Keratinocyte (primary cell): ENCODE measurements around the gene NEURL4. TPM values are rescaled to one million over a fixed set of nuclear protein-coding genes. Genes with fewer than 3 reads are reported as not detected.

Source experiments
- DNase-seq: peaks from one replicate; pipeline ENCODE4 v3.0.0-alpha.2; 2011; ENCODE audit warnings: low read depth, missing footprints, low spot score
- FAIRE-seq: peaks from 2 replicates; lab custom pipeline; 2011; peaks lifted over from hg19 to GRCh38; lab: Jason Lieb, UNC
- H2AFZ ChIP-seq: 2 replicates; pipeline ENCODE4 v1.6.0; 2012; ENCODE audit warnings: low read length, control low read depth, inconsistent platforms; ENCODE audit not compliant: control insufficient read depth
- H3K27ac ChIP-seq: 2 replicates; pipeline ENCODE4 v1.5.1; 2011; ENCODE audit warnings: low read length; ENCODE audit not compliant: control insufficient read depth, insufficient read depth
- H3K27me3 ChIP-seq: 3 replicates; pipeline ENCODE4 v1.6.0; 2011; ENCODE audit warnings: low read length; ENCODE audit not compliant: control insufficient read depth, insufficient read depth; ENCODE audit errors: extremely low read depth
- H3K36me3 ChIP-seq, 2 experiments: 2 replicates in 1 of 2; 3 replicates in 1 of 2; pipeline ENCODE4 v1.5.1; 2011; ENCODE audit warnings: low read length in 2 of 2, mild to moderate bottlenecking in 1 of 2; ENCODE audit not compliant: control insufficient read depth in 2 of 2, insufficient read depth in 2 of 2; ENCODE audit errors: extremely low read depth in 1 of 2
- H3K4me1 ChIP-seq: 3 replicates; pipeline ENCODE4 v1.5.1; 2011; ENCODE audit warnings: low read length; ENCODE audit not compliant: control insufficient read depth, insufficient read depth; ENCODE audit errors: extremely low read depth
- H3K4me2 ChIP-seq: 3 replicates; pipeline ENCODE4 v1.6.0; 2011; ENCODE audit warnings: low read depth, low read length; ENCODE audit not compliant: control insufficient read depth, insufficient read depth; ENCODE audit errors: extremely low read depth
- H3K4me3 ChIP-seq, 3 experiments: fragments of 200-600 bp in 1 of 3; sonication (generic) in 1 of 3; 2 replicates in 2 of 3; 3 replicates in 1 of 3; pipeline ENCODE4 v1.5.1; 2011 to 2016; ENCODE audit warnings: low read length in 3 of 3, mild to moderate bottlenecking in 3 of 3, control low read depth in 2 of 3, inconsistent platforms in 1 of 3, low read depth in 1 of 3, mixed read lengths in 1 of 3, mixed run types in 1 of 3, moderate library complexity in 1 of 3; ENCODE audit not compliant: control insufficient read depth in 2 of 3, insufficient read depth in 2 of 3; ENCODE audit errors: extremely low read depth in 1 of 3
- H3K79me2 ChIP-seq: 2 replicates; pipeline ENCODE4 v1.6.0; 2012; ENCODE audit warnings: low read length; ENCODE audit not compliant: control insufficient read depth, insufficient read depth
- H3K9ac ChIP-seq: 3 replicates; pipeline ENCODE4 v1.6.0; 2011; ENCODE audit warnings: low read length; ENCODE audit not compliant: control insufficient read depth, insufficient read depth; ENCODE audit errors: extremely low read depth
- H3K9me1 ChIP-seq: 3 replicates; pipeline ENCODE4 v1.6.0; 2011; ENCODE audit warnings: low read length; ENCODE audit not compliant: control insufficient read depth, insufficient read depth; ENCODE audit errors: extremely low read depth
- H3K9me3 ChIP-seq: 2 replicates; pipeline ENCODE4 v1.5.1; 2012; ENCODE audit warnings: low read depth, low read length; ENCODE audit not compliant: control insufficient read depth
- H4K20me1 ChIP-seq: 3 replicates; pipeline ENCODE4 v1.6.0; 2011; ENCODE audit warnings: low read length; ENCODE audit not compliant: control insufficient read depth, insufficient read depth; ENCODE audit errors: extremely low read depth
- EZH2 ChIP-seq: IDR thresholded peaks from one replicate; pipeline ENCODE4 v1.6.1; 2012; ENCODE audit warnings: inconsistent platforms, mild to moderate bottlenecking, low read length, moderate library complexity
- dilution Hi-C: fragments of 300-500 bp; cut with MboI; formaldehyde crosslinking; loops from one replicate; pipeline ENCODE4 v1.7.0; 2020; ENCODE audit warnings: low sequenced_read_pairs; ENCODE audit not compliant: extremely low pct_ligation_motif_present
- polyA plus RNA-seq, 5 experiments: library from polyadenylated mRNA; depleted of rRNA in 3 of 5; stranded (reverse) in 3 of 5; stranded (forward) in 1 of 5; unstranded in 1 of 5; fragments of >200 nt; gene quantifications; 1 replicate in 1 of 5; 2 replicates in 3 of 5; 3 replicates in 1 of 5; pipeline versions ENCODE4 v1.2.1 to v1.2.3, GENCODE V29; 2011 to 2012; ENCODE audit warnings: missing spikeins in 2 of 5, low read depth in 1 of 5, low replicate concordance in 1 of 5
- TF ChIP-seq, protein P1 (sequence below), 3 experiments: IDR thresholded peaks in 1 of 3; conservative IDR thresholded peaks in 1 of 3; optimal IDR thresholded peaks in 1 of 3; 2 replicates in 2 of 3; 3 replicates in 1 of 3; pipeline versions ENCODE3 to v1.5.1; 2011; ENCODE audit warnings: low read length in 3 of 3, mild to moderate bottlenecking in 3 of 3, moderate library complexity in 2 of 3, control low read depth in 1 of 3, inconsistent platforms in 1 of 3; ENCODE audit not compliant: insufficient read depth in 2 of 3; ENCODE audit errors: extremely low read depth in 1 of 3

The NEURL4 gene
- polyA plus RNA-seq, 1 donor (not counting 4 experiments of a cell fraction or from before 2014, with no cell fraction given): 11.3 TPM

DNA sequence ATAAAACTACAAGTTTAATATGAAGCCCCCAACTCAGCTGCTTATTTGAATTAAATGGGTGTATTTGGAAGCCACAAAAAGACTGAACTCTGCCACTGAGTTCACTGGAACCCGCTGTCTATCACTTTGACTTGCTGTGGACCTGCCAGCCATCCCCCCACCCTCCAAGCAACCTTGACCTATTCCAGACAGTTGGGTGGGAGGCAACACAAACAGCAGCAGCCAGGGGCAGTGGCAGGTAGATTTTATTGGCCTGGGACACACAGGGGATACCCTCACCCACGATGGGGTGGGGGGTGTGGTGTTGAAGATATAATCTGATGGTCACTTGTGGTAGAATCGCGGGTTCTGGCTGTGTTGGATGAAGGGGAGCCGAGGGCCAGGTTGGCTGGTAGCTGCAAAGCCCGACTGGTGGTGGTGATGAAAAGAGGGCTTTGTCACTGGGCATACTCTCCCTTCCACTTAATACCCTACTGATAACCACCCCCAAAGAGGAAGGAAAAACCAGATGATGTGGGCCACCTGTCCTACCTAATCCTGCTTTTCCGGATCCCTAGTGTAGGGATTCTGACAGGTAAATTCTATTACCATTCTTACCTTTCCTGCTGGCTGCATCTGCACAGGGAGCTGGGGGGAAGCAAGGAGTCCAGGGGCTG, 16.6 kb downstream of the NEURL4 start:
- H3K27ac ChIP-seq: no peak overlapping the region
- peaks cover 50% of the 10 kb centered on the region for H4K20me1 ChIP-seq
- H3K4me2 ChIP-seq: peak overlapping the region; percentile 88
- H3K9ac ChIP-seq: no peak overlapping the region
- dilution Hi-C loops: no loop called here
- FAIRE-seq (no peak), DNase-seq (no peak)
- H3K79me2 ChIP-seq: peaks cover 61% of the 10 kb centered on the region
- TF ChIP-seq, protein P1, sequence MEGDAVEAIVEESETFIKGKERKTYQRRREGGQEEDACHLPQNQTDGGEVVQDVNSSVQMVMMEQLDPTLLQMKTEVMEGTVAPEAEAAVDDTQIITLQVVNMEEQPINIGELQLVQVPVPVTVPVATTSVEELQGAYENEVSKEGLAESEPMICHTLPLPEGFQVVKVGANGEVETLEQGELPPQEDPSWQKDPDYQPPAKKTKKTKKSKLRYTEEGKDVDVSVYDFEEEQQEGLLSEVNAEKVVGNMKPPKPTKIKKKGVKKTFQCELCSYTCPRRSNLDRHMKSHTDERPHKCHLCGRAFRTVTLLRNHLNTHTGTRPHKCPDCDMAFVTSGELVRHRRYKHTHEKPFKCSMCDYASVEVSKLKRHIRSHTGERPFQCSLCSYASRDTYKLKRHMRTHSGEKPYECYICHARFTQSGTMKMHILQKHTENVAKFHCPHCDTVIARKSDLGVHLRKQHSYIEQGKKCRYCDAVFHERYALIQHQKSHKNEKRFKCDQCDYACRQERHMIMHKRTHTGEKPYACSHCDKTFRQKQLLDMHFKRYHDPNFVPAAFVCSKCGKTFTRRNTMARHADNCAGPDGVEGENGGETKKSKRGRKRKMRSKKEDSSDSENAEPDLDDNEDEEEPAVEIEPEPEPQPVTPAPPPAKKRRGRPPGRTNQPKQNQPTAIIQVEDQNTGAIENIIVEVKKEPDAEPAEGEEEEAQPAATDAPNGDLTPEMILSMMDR (optimal IDR thresholded peaks at IDR 0.05 in 1 of 3, IDR thresholded peaks at IDR 0.05 in 1 of 3, conservative IDR thresholded peaks at IDR 0.05 in 1 of 3; ENCODE audit: extremely low read depth in 1 of 3, insufficient read depth in 2 of 3, low read length in 3 of 3): no peak
- TF ChIP-seq EZH2: no peak
- H3K9me1 ChIP-seq: peaks cover 8% of the 10 kb centered on the region
- peaks cover 38 to 61% of the 10 kb centered on the region in 2 experiments for H3K36me3 ChIP-seq
- no peak overlapping the region for H3K4me3 ChIP-seq
- H2AFZ ChIP-seq: no peak overlapping the region
- peaks cover 46% of the 10 kb centered on the region for H3K4me1 ChIP-seq
- no peaks in the 10 kb centered on the region for H3K27me3 ChIP-seq
- H3K9me3 ChIP-seq: no peaks in the 10 kb centered on the region

GRCh38 chr17:7311110-7311705, 17.9 kb downstream of the NEURL4 start:
- FAIRE-seq (no peak), DNase-seq (no peak)
- Histone ChIP-seq H3K4me2 (no peak overlapping the region), H3K4me1 (peaks cover 48% of the 10 kb centered on the region), H3K27ac (no peak overlapping the region), H3K9me1 (peaks cover 8% of the 10 kb centered on the region), H3K27me3 (no peaks in the 10 kb centered on the region), H3K36me3 (peaks cover 38 to 54% of the 10 kb centered on the region in 2 experiments), H3K4me3 (no peak overlapping the region), H4K20me1 (peaks cover 50% of the 10 kb centered on the region), H2AFZ (no peak overlapping the region), H3K79me2 (peaks cover 62% of the 10 kb centered on the region), H3K9ac (peak overlapping the region; percentile 16), H3K9me3 (no peaks in the 10 kb centered on the region)
- dilution Hi-C loops: no loop called here
- TF ChIP-seq EZH2: no peak
- TF ChIP-seq, protein P1 (optimal IDR thresholded peaks at IDR 0.05 in 1 of 3, IDR thresholded peaks at IDR 0.05 in 1 of 3, conservative IDR thresholded peaks at IDR 0.05 in 1 of 3; ENCODE audit: extremely low read depth in 1 of 3, insufficient read depth in 2 of 3, low read length in 3 of 3): no peak
